Measurements from ENCODE around the gene SLCO2B1.
A peak's percentile ranks its signal among the peaks of the same experiment; 100 is the strongest.

Gene SLCO2B1

GRCh38 chr11:75219869-75220268 is 69.0 kb downstream of the SLCO2B1 start:
- no peak for DNase-seq (ENCODE audit: low read depth in 2 of 2)

GRCh38 chr11:75223954-75224643 is 73.2 kb downstream of the SLCO2B1 start:
- DNase-seq (ENCODE audit: low read depth in 2 of 2), result no peak

- no peak for DNase-seq (ENCODE audit: low read depth in 2 of 2)
These were observed 74.9 kb downstream of the SLCO2B1 start for GRCh38 chr11:75225794-75226193.

GRCh38 chr11:75229466-75229865 is 78.6 kb downstream of the SLCO2B1 start:
- no peak for DNase-seq (ENCODE audit: low read depth in 2 of 2)

DNA sequence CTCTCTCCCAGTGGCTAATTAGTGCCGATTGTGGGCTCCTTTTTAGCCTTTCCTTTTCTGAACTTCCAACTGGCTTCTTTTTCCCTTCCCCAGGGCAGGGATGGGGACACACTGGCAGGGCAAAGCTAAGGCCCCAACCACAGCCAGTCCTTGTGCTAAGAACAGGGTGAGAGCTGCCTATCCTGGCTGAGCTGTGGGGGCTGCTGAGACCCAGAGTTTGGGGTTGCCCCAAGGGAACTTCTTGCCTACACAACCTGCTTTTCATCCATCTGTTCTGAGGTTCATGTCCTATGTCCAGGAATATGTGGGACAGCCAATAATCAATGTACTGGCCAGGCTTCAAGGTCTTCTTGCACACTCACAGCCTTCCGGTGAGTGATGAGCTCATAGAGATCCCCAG is 79.7 kb downstream of the SLCO2B1 start:
- DNase-seq (ENCODE audit: low read depth in 2 of 2), result no peak

GRCh38 chr11:75233754-75234172 is 82.9 kb downstream of the SLCO2B1 start:
- no peak for DNase-seq (ENCODE audit: low read depth in 2 of 2)

DNA sequence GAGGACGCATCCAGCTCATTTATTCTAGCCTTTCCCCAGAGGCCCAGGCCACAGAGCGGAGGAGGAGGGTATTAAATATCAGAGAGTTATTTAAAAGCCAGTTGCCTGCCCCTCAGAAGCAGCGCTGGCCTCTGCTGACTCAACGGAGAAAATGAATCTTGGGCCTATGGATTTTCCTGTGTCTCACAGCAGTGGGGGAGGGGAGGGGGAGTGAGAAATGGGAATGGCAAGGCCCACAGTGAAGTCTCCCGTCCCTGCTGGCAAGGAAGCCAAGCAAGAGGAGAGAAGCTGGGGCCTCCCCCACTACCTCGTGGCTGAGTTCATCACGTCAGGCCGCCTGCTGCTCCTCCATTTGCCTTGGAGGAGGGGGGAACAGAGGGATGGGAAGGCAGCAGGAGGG is 85.2 kb downstream of the SLCO2B1 start:
- DNase-seq (ENCODE audit: low read depth in 2 of 2), result no peak

DNA sequence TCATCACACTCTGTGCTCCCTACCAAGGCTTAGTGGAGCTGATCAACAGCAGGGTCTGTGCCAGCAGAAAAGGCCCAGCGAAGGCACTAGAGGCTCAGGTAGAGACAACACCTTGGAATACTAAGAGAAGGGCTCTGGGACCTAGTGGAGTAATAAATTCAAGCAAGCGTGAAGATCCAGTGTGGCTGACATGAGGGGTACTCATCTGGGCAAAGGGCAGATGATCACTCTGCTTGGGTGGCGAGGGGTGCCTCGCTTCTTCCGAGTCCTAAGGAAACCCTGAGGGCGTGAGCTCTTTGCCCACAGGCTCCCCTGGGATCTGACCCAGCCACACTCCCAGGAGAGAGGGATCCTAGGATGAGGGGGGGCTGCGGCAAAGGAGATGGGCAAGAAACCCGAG is 86.1 kb downstream of the SLCO2B1 start:
- DNase-seq (ENCODE audit: low read depth in 2 of 2), result no peak

DNA sequence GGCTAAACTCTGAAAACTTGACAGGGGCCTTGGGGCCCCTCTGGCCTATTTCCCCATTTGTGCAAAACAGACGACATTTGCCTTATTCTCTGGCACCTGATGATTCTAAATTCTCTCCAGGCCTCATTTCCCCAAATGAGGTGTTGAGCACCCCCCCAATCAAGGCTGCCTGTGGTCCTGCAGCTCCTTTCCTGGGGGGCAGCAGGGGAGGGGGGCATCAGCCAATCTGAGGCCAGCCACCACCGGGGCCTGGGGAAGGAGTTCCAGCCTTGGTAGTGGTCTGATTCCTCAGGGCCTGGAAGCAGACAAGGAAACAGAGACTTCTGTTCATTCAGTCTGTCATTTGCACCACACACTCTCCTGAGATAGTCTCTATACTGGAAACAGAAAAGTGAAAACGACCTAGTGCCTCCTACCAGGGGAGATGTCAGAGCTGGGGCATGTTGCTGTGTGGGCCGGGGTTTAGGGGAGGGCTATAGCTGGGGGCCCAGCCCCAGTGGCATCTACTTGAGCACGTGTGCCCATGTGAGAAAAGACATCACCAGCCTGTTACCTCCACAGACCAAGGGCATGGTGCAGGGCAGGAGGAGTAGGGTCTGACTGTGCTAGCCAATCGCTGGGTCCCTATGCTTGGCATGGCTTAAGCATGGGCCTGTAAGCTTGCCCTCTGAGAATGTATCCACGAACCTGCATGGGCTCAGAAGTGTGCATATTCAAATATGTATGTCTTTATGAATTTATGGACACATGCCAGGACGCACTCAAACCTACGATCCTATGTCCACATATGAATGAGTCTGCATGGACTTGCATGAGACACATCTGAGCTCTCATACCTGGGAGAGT is 87.9 kb downstream of the SLCO2B1 start:
- no peak for DNase-seq (ENCODE audit: low read depth in 2 of 2)

- no peak for DNase-seq (ENCODE audit: low read depth in 2 of 2)
These were observed 88.8 kb downstream of the SLCO2B1 start for GRCh38 chr11:75239531-75240290.

DNA sequence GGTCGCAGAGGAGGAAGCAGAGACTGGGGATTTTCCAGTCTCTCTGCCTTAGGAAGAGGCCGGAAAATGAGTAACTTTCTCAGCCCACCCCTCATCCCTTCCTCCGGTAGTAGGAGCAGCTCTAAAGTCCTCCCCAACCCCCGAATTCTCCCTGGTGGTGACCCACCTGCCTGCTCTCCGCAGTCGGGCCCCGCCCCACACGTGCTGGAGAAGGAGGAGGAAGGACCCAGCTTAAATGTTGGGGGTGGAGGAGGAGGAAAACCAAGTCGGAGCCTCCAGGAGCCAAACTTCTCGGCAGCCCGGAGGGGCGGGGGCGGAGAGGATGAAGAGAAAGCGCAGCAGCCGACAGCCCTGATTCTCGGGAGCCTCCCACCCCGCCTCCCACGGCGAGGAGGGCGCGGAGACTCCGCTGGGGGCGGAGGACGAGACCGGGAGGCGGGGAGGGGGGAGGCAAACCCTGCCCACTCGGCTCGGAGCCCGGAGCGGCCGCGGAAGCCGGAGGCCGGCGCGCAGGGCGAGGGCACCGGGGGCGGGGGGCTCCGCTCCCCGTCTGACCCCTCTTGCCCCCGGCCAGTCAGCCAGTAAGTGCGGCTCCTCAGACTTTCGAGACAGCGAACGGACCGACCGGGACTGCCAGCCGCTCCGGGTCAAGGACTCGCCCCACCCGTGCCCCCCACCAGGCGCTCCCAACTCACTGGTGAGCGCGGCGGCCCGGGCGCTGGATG is 89.6 kb downstream of the SLCO2B1 start, which contains the start of gene TPBGL:
Gene TPBGL (plus strand): TSS at position 464 of the 725 bp plus-strand sequence. CDS start 276 bp downstream, outside the sequence.
- DNase-seq (ENCODE audit: low read depth in 2 of 2), result no peak

- peak; percentile 45 to 53 for DNase-seq (ENCODE audit: low read depth in 2 of 2)
These were observed 90.4 kb downstream of the SLCO2B1 start for GRCh38 chr11:75241036-75241905.

DNA sequence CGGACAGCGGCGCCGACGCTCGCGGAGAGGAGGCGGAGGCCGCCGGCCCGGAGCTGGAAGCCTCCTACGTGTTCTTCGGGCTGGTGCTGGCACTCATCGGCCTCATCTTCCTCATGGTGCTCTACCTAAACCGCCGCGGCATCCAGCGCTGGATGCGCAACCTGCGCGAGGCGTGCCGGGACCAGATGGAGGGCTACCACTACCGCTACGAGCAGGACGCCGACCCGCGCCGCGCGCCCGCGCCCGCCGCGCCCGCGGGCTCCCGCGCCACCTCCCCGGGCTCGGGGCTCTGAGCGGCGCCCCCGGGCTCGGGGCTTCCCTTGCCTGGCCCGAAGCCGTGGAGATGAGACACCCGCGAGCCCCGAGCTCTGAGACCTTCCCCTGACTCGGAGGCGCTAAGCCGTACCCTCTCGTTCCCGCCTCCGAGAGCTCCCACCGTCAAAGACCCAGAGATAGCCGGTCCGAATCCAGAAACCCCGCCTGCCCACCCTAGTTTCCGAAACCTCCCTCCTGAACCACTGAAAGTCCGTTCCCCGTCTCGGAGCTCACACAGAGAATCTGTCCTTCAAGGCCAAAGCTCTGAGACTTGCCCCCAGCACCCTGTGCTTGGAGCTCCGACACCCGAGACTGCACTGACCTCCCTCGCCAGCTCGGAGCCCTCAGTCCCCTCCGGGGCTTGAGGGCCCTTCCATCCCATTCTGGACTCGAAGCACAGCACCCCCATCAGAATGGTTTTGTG is 91.2 kb downstream of the SLCO2B1 start:
- no peak for DNase-seq (ENCODE audit: low read depth in 2 of 2)

GRCh38 chr11:75242722-75243600 is 92.1 kb downstream of the SLCO2B1 start:
- DNase-seq (ENCODE audit: low read depth in 2 of 2), result no peak

- no peak for DNase-seq (ENCODE audit: low read depth in 2 of 2)
These were observed 93.3 kb downstream of the SLCO2B1 start for GRCh38 chr11:75244052-75244814.

DNA sequence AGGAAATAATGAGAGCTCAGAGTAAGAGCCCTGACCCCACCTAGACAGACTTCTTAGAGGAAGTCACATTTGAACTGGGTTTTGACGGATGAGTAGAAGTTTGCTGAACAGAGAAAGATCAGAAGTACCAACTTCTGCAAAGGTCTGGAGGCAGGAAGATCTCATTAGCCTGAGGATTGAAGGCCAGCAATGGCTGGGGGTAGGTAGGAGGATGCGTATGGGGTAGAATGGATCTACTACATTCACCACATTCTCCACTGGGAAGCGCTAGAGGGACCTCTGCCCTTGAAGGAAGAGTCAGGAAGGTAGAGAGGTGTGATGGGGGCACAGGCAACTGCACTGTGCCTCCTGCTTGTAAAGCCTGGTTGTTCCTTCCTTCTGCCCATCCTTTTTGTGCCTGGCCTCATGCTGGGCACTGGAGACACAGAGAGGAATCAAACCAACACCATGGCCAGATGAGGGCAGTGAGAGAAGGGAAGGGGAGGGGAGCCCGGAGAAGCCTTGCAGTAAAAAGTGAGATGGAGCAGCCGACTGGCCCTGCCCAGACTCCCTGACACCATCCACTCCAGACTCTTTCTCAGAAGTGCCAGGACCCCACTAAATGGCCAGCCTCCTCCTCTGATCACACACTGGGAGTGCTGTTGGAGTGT is 94.6 kb downstream of the SLCO2B1 start:
- no peak for DNase-seq (ENCODE audit: low read depth in 2 of 2)

DNA sequence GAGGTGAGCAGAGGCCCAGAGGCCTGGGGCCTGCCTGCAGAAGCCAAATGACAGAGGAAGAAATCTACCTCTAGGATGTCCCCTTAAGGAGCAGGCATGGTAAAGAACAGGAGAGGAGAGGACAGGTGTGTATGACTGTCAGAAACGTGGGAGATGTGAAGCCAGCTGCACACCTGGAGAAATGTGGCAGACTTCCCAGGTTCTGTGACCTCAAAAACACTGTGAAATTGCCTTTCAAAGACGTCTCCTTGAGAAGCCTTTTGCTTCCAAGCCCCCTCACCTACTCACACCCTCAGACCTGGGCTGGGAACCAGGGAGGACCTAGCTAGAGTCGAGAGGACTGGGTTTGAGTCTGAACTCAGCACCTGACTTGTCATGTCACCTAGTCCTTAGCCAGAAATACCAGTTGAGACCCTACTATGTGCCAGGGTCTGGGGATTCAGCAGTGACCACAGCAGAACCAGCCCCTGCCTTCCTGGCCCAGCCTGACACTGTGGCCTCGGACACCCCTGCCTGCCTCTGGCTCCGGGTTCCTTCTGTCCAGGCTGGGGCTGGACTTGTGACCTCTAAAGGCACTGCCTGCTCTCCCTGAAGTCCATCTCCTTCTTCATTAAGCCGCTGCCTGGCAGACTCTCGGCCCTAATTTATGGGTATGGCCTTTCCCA is 95.2 kb downstream of the SLCO2B1 start:
- no peak for DNase-seq (ENCODE audit: low read depth in 2 of 2)

Data from fibroblast of skin of left biceps (primary cell).